GM12878 (cell line): ENCODE data around the gene SRSF11.

Experiments used
- POLR2A ChIP-seq: IDR thresholded peaks from 2 replicates; pipeline ENCODE4 v1.6.1; 2011; ENCODE audit warnings: low read depth, mild to moderate bottlenecking, low read length
- ZNF24 ChIP-seq: fragments of 450-650 bp; IDR thresholded peaks from 2 replicates; pipeline ENCODE4 v1.6.1; 2017; ENCODE audit warnings: antibody characterized with exemption, mild to moderate bottlenecking

DNA sequence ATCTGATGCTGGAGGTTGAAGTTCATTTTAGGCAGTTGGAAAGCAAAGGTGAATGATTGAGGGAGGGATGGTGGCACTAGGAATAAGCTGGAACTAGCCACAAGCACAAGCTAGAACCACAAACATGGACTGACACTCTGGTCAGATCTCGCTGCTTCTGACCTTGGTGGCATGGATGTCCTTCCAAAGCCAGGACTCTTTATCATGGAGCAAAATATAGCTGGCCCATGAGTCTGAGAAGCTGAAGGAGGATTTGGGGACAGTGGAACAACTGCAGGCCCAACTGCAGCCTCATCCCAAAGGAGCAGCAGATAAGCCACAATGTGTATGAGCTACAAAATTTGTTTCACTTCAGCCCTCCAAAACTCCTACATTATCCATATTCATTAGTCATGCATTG lies 35.5 kb downstream of the SRSF11 start:
- TF ChIP-seq POLR2A = no peak
- TF ChIP-seq ZNF24 = no peak
